Endothelial cell of umbilical vein (primary cell): Measurements from ENCODE around the gene SMIM17. TPM values are rescaled to one million over a fixed set of nuclear protein-coding genes. Genes with fewer than 3 reads are reported as not detected.

ENCODE experiments used
- BruUV-seq: library from RNA; stranded (reverse); fragments of 400-500 nt; replicated peaks from 2 replicates; lab custom pipeline; 2021; lab: Mats Ljungman, UMichigan
- CTCF ChIA-PET: fragments of 300-600, 350-600 bp; sonication (Branson Sonifier 250); formaldehyde crosslinking; loops from one replicate; lab custom pipeline; 2021; ENCODE audit warnings: antibody characterized with exemption, inconsistent platforms; lab: Charles Lee
- POLR2A ChIA-PET: fragments of 300-600, 350-600 bp; sonication (Branson Sonifier 250); formaldehyde crosslinking; loops from one replicate; lab custom pipeline; 2021; ENCODE audit warnings: antibody characterized with exemption, inconsistent platforms; lab: Charles Lee
- DNase-seq: peaks from one replicate; pipeline ENCODE4 v3.0.0-alpha.2; 2011; ENCODE audit warnings: low read depth, low spot score
- FAIRE-seq: peaks from 2 replicates; lab custom pipeline; 2011; peaks lifted over from hg19 to GRCh38; lab: Jason Lieb, UNC
- H2AFZ ChIP-seq: 2 replicates; pipeline ENCODE4 v1.6.0; 2012; ENCODE audit warnings: low read depth, low read length, control low read depth, inconsistent platforms
- H3K27ac ChIP-seq: 2 replicates; pipeline ENCODE4 v1.5.1; 2011; ENCODE audit warnings: low read depth, mild to moderate bottlenecking, control low read depth, low read length, moderate library complexity; ENCODE audit not compliant: insufficient read depth
- H3K27me3 ChIP-seq, 2 experiments: 2 replicates each; pipeline versions ENCODE4 v1.6.0 to v1.6.1; 2011; ENCODE audit warnings: low read length in 2 of 2, mixed read lengths in 1 of 2; ENCODE audit not compliant: control insufficient read depth in 2 of 2, insufficient read depth in 2 of 2
- H3K36me3 ChIP-seq, 2 experiments: 2 replicates in 1 of 2; 3 replicates in 1 of 2; pipeline ENCODE4 v1.5.1; 2011; ENCODE audit warnings: low read length in 2 of 2, mild to moderate bottlenecking in 1 of 2, moderate library complexity in 1 of 2; ENCODE audit not compliant: control insufficient read depth in 2 of 2, insufficient read depth in 2 of 2; ENCODE audit errors: extremely low read depth in 1 of 2
- H3K4me1 ChIP-seq: 3 replicates; pipeline ENCODE4 v1.5.1; 2011; ENCODE audit warnings: mild to moderate bottlenecking, low read length; ENCODE audit not compliant: control insufficient read depth, insufficient read depth; ENCODE audit errors: extremely low read depth
- H3K4me2 ChIP-seq: 2 replicates; pipeline ENCODE4 v1.6.1; 2011; ENCODE audit warnings: low read length, control low read depth, mixed read lengths; ENCODE audit not compliant: insufficient read depth
- H3K4me3 ChIP-seq, 3 experiments: fragments of 200-600 bp in 1 of 3; sonication (generic), shearing (Covaris generic) in 1 of 3; replicated peaks in 1 of 3; 2 replicates each; pipeline ENCODE4 v1.5.1; 2011 to 2016; ENCODE audit warnings: control low read depth in 3 of 3, low read length in 3 of 3, mild to moderate bottlenecking in 2 of 3, inconsistent platforms in 1 of 3, low read depth in 1 of 3, moderate library complexity in 1 of 3; ENCODE audit not compliant: insufficient read depth in 1 of 3
- H3K79me2 ChIP-seq: 2 replicates; pipeline ENCODE4 v1.6.0; 2012; ENCODE audit warnings: low read length, inconsistent platforms; ENCODE audit not compliant: control insufficient read depth, insufficient read depth
- H3K9ac ChIP-seq: replicated peaks from 2 replicates; pipeline ENCODE3; 2011; ENCODE audit warnings: low read length, control low read depth; ENCODE audit not compliant: insufficient read depth; ENCODE audit errors: extremely low read depth
- H3K9me1 ChIP-seq: replicated peaks from 3 replicates; pipeline ENCODE4 v1.6.0; 2011; ENCODE audit warnings: mild to moderate bottlenecking, low read length; ENCODE audit not compliant: control insufficient read depth, insufficient read depth; ENCODE audit errors: extremely low read depth
- H3K9me3 ChIP-seq: replicated peaks from 2 replicates; pipeline ENCODE4 v1.5.1; 2012; ENCODE audit warnings: low read length, inconsistent platforms; ENCODE audit not compliant: control insufficient read depth, insufficient read depth
- H4K20me1 ChIP-seq: replicated peaks from 2 replicates; pipeline ENCODE3; 2011; ENCODE audit warnings: mild to moderate bottlenecking, low read length; ENCODE audit not compliant: control insufficient read depth, insufficient read depth; ENCODE audit errors: extremely low read depth
- EZH2 ChIP-seq: IDR thresholded peaks from 2 replicates; pipeline ENCODE4 v1.6.1; 2012; ENCODE audit warnings: borderline replicate concordance, low read depth, mild to moderate bottlenecking, moderate library complexity, low read length, inconsistent platforms; ENCODE audit not compliant: severe bottlenecking
- FOS ChIP-seq: IDR thresholded peaks from 2 replicates; pipeline ENCODE4 v1.6.1; 2011; ENCODE audit warnings: mild to moderate bottlenecking, low read length, moderate library complexity, borderline replicate concordance; ENCODE audit not compliant: insufficient read depth
- GATA2 ChIP-seq: IDR thresholded peaks from 2 replicates; pipeline ENCODE4 v1.7.0; 2011; ENCODE audit warnings: low read depth, mild to moderate bottlenecking, moderate library complexity, mixed read lengths, low read length; ENCODE audit not compliant: insufficient read length, insufficient read depth
- JUN ChIP-seq: IDR thresholded peaks from 2 replicates; pipeline ENCODE4 v1.6.1; 2011; ENCODE audit warnings: borderline replicate concordance, low read depth; ENCODE audit not compliant: insufficient read length, insufficient read depth
- MYC ChIP-seq: IDR thresholded peaks from one replicate; pipeline ENCODE4 v1.6.1; 2011; ENCODE audit warnings: mild to moderate bottlenecking, low read depth, low read length
- POLR2A ChIP-seq: IDR thresholded peaks from 2 replicates; pipeline ENCODE4 v1.6.1; 2012; ENCODE audit warnings: low read depth, mild to moderate bottlenecking, control low read depth, low read length
- POLR2AphosphoS5 ChIP-seq: IDR thresholded peaks from 2 replicates; pipeline ENCODE4 v1.6.1; 2012; ENCODE audit warnings: low read depth, mild to moderate bottlenecking, control low read depth, low read length, moderate library complexity; ENCODE audit not compliant: insufficient read depth
- dilution Hi-C: fragments of 300-500 bp; cut with MboI; formaldehyde crosslinking; loops from one replicate; pipeline ENCODE4 v1.15.0; 2019; ENCODE audit warnings: low sequenced_read_pairs; ENCODE audit not compliant: extremely low pct_ligation_motif_present
- intact Hi-C: fragments of 100-400 bp; cut with micrococcal nuclease; formaldehyde crosslinking; loops from one replicate; pipeline ENCODE4 v1.10.0; 2022
- polyA plus RNA-seq, 4 experiments: library from polyadenylated mRNA; depleted of rRNA in 3 of 4; stranded (reverse) in 3 of 4; unstranded in 1 of 4; fragments of >200 nt; gene quantifications; 2 replicates each; pipeline versions ENCODE4 v1.2.1 to v1.2.3, GENCODE V29; 2011 to 2012; ENCODE audit warnings: missing spikeins in 1 of 4
- total RNA-seq: library from RNA; stranded (reverse); gene quantifications from 2 replicates; pipeline ENCODE4 v1.2.3, GENCODE V29; 2021
- TF ChIP-seq, protein P1 (sequence below): IDR thresholded peaks from 2 replicates; pipeline ENCODE4 v1.6.1; 2011; ENCODE audit not compliant: insufficient read depth, insufficient read length
- TF ChIP-seq, protein P2 (sequence below), 2 donors: IDR thresholded peaks; 1 replicate in 1 of 2; 2 replicates in 1 of 2; pipeline ENCODE4 v1.5.1; 2011; ENCODE audit warnings: low read length in 2 of 2, mild to moderate bottlenecking in 2 of 2, moderate library complexity in 2 of 2, control low read depth in 1 of 2, inconsistent platforms in 1 of 2, low read depth in 1 of 2; ENCODE audit not compliant: insufficient read depth in 1 of 2; ENCODE audit errors: extremely low read depth in 1 of 2

Gene SMIM17
- total and polyA plus RNA-seq, 2 donors (not counting 3 experiments of a cell fraction or from before 2014, with no cell fraction given): 0.10 to 1.4 TPM

DNA sequence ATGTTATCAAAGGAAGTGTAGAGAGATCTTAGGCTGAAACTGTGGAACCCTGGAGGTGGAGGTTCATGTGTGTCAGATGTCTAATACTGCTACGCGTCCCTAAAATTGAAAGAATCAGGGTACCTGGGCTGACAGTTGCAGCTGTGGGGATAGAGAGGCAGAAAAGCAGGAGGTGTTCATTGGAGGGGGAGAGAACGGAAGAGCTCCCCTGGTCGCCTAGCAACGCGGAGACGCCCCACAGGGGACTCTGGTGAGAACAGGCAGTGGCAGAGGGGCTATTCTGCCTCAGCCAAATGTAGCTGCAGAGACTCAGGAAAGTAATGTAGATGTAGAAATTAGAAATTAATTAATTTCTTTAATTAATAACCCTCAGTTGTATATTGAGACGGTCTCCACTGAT lies 38.7 kb downstream of the SMIM17 start:
- Histone ChIP-seq H3K27ac (no peak overlapping the region), H3K9me3 (peaks cover 5% of the 10 kb centered on the region), H3K27me3 (no peaks in the 10 kb centered on the region), H4K20me1 (no peaks in the 10 kb centered on the region), H3K4me3 (no peak overlapping the region), H3K4me2 (no peak overlapping the region), H3K79me2 (no peaks in the 10 kb centered on the region), H2AFZ (no peak overlapping the region), H3K9me1 (no peaks in the 10 kb centered on the region), H3K4me1 (no peaks in the 10 kb centered on the region), H3K9ac (no peak overlapping the region), H3K36me3 (no peaks in the 10 kb centered on the region)
- DNase-seq: no peak
- no peak for FAIRE-seq
- CTCF ChIA-PET: no interaction called here
- POLR2A ChIA-PET: no interaction called here
- dilution Hi-C loops (no loop called here), intact Hi-C loops (no loop called here)
- BruUV-seq: no TSS peak
- no peak for TF ChIP-seq POLR2A
- TF ChIP-seq, protein P1, sequence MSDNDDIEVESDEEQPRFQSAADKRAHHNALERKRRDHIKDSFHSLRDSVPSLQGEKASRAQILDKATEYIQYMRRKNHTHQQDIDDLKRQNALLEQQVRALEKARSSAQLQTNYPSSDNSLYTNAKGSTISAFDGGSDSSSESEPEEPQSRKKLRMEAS: no peak
- no peak for TF ChIP-seq FOS
- TF ChIP-seq POLR2AphosphoS5: no peak
- no peak for TF ChIP-seq MYC
- TF ChIP-seq, protein P2, sequence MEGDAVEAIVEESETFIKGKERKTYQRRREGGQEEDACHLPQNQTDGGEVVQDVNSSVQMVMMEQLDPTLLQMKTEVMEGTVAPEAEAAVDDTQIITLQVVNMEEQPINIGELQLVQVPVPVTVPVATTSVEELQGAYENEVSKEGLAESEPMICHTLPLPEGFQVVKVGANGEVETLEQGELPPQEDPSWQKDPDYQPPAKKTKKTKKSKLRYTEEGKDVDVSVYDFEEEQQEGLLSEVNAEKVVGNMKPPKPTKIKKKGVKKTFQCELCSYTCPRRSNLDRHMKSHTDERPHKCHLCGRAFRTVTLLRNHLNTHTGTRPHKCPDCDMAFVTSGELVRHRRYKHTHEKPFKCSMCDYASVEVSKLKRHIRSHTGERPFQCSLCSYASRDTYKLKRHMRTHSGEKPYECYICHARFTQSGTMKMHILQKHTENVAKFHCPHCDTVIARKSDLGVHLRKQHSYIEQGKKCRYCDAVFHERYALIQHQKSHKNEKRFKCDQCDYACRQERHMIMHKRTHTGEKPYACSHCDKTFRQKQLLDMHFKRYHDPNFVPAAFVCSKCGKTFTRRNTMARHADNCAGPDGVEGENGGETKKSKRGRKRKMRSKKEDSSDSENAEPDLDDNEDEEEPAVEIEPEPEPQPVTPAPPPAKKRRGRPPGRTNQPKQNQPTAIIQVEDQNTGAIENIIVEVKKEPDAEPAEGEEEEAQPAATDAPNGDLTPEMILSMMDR (IDR thresholded peaks at IDR 0.05; ENCODE audit: extremely low read depth in 1 of 2, insufficient read depth in 1 of 2, low read depth in 1 of 2, low read length in 2 of 2): no peak
- no peak for TF ChIP-seq EZH2
- no peak for TF ChIP-seq GATA2
- TF ChIP-seq JUN: no peak
